ENCODE data around the gene ZNF688.
A peak's percentile ranks its signal among the peaks of the same experiment; 100 is the strongest.
"Not testable (repeated sequence)": the region's sequence is repeated elsewhere in the genome, so short reads cannot be mapped to it uniquely, and the experiment has no call there.

Gene ZNF688

DNA sequence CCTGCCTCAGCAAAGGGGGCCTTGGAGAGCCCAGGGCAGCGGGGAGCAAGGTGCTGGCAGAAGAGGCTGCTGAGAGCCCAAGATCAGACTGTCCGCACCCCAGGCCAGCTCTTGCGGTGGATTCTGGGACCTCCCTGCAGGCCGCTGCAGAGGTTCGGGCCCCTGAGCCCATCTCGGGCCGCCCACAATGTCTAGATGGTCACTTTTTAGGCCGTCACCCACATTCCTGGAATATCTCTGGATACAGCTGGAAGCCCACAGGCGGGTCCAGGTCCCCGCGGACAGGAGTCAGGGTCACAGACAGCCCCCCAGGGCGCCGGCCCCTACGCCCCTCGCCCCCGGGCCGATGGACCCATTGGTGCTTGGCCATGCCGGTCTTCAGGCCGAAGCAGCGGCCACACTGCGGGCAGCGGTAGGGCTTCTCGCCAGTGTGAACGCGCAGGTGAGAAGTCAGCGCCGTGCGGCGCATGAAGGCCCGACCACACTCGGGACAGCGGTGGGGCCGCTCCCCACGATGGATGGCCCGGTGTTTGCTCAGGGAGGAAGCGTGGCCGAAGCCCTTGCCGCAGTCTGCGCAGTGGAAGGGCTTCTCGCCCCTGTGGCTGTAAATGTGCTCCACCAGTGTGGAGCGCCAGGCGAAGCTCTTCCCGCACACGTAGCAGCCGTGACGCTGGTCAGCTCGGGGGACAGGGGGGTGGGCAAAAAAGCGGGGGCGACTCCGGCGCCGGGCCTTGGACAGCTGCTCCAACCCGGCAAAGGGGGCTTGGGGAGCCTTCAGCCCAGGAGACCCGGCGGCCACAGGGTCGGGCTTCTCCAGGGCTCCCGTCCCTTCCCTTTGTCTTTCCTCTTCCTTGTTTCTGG, 39.0 kb downstream of the ZNF688 start:
- DNase-seq, result no peak

DNA sequence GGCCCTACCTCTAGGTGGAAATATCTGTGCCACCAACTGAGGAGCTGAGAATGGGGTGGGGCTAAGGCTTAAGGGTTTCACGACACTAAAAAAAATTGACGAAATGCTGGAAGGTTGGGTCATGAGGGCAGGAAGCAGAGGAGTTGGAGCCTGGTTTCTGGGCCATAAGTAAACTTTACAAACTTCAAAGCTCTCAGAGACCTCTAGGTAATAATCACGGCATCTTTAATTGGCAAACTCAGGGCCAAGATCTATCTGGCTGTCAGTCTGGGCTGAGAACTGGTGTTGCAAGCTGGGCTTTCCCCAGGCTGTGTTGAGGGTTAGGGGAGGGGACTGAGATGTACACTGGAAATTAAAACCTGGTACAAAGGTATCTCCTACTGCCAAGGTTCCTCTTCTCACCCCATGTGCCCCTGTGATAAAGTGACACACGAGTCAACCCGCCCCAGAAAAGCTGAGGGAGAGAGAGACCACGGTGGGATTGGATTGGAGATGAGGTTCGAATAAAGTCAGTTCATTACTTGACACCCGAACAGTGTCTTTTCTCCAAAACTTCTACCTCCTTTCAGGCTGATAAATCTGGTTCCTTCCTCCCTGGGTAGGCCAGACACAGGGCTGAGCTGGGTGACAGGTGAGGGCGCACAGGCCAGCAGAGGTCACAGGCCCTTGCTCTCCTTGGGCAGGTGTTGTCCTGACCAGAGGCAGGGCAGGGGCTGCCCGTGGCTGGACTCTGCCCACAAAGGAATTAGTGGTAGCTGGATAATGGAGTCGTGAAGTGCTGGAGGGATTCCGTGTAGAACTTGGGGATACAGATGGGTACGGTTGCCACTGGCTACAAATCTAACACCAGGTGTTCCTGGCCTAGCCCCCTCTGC, 41.1 kb downstream of the ZNF688 start:
- DNase-seq, result no peak

DNA sequence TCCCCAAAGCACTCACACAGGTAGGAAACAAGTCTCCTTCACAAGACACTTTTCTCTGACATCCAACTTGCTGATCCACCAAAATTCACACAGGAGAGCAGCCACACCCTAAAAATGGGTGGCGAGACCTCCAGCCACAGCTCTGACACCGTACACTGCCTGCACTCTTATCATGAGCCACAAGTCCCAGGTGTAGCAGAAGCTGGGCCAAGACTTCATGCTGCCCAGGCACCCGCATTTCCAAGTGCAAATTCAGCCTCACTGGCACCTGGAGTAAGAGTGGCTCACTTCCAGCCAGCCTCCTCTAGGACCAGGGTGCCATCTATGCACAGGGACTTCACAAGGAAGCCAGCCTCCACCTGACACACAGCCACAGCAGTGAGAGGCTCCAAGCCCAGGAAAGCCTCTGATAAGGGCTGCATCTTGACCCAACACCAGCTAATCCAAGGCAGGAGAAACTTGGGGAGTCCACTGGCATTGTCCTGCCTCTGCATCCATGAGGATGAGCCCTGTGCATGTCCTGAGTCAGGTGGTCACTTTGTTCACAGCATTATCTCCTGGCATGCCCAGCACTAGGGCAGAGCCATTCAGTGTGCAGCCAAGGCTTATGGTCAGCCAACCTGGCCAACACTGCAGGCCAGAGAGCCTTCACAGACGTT, 42.6 kb downstream of the ZNF688 start:
- no peak for DNase-seq

DNA sequence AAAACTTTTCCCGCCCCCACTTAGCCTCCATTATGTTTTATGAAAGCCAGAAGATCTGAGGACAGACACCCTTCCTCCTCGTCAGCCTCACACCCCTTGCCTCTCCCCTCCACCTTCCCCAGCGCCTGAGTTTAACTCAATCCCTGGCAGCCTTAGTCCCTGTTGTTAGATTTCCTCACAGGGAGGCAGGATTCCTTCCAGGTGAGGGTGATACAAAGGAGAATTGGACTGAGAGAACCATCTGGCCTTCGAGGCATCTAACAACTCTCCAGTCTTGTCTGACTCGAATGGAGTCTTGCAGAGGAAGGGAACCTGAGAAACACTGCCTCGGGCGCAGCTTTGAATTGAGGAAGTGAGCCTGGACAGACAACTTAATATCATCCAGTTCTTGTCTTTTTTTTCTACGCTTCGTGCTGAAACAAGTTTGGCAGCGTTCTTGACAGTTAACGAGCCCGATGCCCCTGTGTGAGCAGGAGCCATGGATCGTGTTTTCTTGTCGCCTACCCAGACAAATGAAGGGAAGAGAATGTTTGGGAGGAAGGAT, 43.8 kb downstream of the ZNF688 start:
- no peak for DNase-seq

DNA sequence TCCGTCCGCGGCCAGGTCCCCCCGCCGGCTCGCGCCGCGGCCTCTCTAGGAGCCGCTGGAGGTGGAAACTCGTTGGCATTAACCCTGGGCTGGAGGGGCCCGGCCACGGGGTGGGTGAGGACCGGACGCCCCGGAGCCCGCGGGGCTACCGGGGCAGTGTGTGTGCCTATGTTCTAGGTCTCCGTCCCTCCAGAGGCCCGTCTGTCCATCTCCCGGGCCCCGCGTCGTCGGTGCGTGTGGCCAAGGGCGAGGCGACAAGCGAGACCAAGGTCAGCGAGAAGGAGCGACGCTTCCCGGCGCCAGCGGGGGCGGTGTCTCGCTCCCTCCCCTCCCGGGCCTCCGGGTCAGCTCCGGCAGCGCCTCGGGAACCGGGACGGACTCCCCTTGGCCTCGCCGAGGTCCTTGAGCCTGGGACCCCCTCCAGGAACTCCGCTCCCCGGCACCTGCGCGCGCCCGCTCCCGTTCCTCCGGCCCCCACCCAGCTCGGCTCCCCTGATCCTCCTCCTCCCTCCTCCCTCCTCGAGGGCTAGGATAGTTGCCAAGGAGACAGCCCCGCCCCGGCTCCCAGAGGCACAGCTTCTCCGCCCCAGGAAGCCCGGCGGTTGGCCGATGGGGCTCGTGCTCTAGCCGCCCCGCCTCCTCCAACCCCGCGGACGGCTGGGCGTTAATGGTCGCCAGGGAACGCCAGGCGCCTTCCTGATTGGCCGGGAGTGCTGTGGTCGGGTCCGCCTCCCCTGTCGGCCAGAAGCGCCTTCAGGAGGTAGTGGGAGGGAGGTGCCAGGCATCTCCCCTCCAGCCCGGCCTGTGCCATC, 44.5 kb downstream of the ZNF688 start:
- peak; percentile 98 for DNase-seq

DNA sequence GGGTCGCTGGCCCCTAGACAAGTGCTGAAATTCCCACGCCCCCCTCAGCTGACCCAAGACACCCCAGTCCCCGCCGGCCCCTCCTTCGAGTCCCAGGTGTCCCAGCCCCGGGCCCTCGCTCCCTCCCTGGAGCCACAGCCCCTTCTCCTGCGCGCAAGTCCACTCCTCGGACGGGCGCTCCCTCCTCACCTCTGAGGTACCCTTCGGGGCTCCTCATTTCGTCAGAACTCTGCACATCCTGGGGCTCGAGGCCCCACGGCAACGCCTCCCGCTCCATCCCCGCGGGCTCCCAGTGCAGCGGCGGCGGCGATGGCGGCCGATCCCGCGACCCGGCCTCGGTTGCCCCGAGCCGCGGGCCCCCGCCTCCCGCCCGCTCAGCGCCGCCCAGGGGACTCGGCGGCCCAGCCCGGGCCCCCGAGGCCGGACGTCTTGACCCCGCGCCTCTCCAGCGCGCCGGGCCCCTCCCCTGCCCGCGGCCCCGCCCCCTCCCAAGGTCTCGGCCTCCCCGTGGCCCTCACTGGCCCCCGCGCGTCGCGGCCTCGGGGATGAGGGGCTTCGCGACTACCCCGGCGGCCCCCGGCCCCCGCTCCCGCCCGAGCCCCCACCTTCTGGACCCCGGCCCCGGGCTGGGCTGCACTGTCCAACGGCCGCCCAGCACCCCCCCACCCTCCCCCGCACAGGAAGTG, 45.2 kb downstream of the ZNF688 start, which contains the start of gene ZNF768:
ZNF768 (minus strand) TSS at position 430 of the 686 bp plus-strand sequence; CDS start at position 277, 153 bp downstream.
- no peak for DNase-seq

DNA sequence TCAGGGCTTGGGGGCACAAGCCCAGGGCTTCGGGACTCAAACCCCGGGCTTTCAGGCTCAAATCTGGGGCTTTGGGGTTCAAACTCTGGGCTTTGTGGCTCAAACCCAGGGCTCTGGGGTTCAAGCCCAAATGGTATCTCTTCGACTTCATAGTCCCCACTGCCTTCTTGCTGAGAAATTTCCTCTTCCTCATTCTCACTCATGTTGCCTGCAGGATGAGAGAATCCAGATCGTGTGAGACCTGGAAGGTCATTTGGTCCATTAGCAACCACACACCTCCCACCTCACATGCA, 45.7 kb downstream of the ZNF688 start:
- DNase-seq, result no peak

DNA sequence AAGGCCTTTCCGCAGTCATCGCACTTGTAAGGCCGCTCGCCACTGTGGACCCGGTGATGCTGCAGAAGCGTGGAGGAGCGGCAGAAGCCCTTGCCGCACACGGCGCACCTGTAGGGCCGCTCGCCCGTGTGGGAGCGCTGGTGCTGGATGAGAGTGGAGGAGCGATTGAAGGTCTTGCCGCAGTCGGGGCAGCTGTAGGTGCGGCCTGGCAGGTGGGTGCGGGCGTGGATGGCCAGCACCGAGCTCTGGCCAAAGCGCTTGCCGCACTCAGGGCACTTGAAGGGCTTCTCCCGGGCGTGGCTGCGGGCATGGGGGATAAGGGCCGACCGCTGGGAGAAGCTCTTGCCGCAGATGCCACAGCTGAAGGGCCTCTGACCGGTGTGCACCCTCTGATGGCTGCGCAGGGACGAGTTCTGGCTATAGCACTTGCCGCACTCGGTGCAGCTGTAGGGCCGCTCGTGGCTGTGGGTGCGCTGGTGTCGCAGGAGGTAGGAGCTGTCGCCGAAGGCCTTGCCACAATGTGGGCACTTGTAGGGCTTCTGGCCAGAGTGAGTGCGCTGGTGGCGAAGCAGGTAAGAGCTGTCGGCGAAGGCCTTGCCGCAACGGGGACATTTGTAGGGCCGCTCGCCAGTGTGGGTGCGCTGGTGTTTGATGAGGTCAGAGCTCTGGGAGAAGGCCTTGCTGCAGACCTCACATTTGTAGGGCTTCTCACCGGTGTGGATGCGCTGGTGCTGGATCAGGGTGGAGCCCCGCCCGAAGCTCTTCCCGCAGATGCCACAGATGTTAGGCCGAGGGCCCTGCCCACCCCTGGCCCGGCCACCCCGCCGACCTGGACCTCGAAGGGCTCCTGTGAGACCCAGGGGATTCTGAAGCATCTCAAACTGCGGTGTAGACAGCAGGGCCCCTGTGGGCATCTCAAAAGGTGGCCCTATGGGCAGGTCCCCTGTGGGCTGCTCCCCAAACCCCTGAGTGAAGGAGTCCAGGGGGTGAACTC, 46.6 kb downstream of the ZNF688 start:
- DNase-seq, result no peak

DNA sequence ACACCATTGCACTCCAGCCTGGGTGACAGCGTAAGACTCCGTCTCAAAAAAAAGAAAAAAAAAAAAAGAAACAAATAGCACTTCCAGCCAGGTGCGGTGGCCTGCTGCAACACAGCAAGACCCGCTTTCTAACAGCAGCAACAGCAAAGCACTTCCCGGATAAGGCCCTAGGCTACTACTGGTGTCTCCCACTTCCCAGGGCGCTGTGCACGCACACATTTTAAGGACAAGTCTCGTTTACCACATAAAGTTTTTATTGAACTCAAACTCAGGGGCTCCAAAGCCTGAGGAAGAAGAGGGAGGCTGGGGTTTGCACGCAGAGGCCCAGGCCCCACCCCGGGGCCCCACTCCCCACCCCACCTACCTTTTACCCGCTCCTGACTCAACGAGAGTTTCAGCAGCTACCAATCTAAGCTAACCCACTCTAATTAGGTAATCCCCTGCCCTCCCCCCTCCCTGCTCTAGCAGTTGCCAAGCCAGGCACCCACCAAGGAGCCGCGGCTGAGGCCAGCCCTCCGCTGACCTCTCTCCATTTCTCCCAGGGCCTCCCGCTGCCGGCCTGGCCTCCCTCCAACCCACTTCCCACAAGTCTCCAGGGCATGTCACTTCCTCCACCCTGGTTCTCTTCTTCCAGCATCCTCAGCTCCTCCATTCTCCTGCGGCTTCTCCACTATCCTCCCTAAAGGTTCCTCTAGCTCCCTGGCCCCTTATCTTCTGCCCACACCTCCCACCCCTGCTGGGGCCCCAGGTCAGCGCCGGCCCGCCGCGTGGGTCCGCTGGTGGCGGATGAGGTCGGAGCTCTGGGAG, 47.5 kb downstream of the ZNF688 start:
- DNase-seq, result no peak

DNA sequence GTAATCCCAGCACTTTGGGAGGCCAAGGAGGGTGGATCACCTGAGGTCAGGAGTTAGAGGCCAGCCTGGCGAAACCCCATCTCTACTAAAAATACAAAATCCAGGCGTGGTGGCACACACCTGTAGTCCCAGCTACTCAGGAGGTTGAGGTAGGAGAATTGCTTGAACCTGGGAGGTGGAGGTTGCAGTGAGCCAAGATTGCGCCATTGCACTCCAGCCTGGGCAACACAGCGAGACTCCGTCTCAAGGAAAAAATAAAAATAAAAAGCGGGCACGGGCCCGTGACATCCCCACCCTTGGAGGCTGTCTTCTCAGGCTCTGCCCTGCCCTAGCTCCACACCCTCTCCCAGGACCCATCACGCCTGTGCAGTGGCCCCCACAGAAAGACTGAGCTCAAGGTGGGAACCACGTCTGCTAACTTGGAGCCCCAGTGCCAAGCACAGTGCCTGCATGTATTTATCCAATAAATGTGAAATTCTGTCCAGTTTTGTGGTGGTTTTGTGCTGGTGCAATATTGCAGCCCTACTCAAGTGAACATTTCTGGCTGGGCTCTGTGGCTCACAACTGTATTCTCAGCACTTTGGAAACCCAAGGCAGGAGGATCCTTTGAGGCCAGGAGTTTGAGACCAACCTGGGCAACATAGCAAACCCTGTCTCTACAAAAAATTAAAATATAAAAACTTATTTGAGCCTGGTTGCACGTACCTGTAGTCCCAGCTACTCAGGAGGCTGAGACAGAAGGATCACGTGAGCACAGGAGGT, 48.6 kb downstream of the ZNF688 start:
- DNase-seq, result not testable (repeated sequence)

DNA sequence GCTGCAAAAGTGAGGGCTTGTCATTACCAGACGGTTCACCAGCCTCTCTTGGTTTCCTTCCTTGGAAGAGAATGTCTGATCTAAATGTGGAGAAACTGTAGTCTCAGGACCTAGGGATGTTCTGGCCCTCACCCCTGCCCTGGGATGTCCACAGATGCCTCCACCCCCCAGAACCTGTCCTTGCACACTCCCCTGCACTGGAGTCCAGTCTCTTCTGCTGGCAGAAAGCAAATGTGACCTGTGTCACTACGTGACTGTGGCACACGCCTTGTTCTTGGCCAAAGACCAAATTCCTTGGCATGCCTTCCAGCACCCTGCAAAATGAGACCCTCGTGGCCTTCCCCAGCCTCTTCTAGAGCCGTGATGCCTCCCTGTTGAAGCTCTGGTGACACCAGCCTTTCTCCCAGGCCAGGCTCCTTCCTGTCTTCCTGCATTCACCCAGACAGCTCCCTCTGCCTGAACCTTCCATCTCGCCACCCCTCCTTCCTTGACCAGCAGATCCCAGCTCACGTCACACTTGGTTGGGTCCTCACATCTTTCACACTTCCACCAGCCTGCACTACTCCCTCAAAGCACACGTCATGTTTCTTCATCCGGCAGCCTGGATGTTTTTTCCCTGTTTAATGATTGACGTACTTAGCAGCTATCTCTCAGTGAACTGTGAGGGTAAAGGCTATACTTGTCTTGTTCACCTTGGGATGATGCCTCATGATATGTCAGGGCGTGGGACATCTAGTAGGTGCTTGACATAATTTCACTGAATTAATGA, 49.5 kb downstream of the ZNF688 start:
- no peak for DNase-seq

DNA sequence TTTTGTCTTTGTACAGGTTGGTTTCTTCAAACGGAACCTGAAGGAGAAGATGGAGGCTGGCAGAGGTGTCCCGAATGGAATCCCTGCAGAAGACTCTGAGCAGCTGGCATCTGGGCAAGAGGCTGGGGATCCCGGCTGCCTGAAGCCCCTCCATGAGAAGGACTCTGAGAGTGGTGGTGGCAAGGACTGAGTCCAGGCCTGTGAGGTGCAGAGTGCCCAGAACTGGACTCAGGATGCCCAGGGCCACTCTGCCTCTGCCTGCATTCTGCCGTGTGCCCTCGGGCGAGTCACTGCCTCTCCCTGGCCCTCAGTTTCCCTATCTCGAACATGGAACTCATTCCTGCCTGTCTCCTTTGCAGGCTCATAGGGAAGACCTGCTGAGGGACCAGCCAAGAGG, 50.0 kb downstream of the ZNF688 start:
- DNase-seq, result no peak

Data from fibroblast of upper back skin (primary cell).